SK-N-SH (cell line): Measurements from ENCODE around the gene MAP4K1. TPM values are rescaled to one million over a fixed set of nuclear protein-coding genes. Genes with fewer than 3 reads are reported as not detected.

Experiments
- CTCF ChIA-PET: fragments of 300-600, 350-600 bp; formaldehyde crosslinking; extraction: SDS; loops from one replicate; lab custom pipeline; 2021; lab: Yijun Ruan, JAX
- POLR2A ChIA-PET: fragments of 350-600 bp; sonication (Branson Sonifier 250); formaldehyde crosslinking; extraction: SDS; loops from one replicate; lab custom pipeline; 2020; ENCODE audit warnings: antibody characterized with exemption, inconsistent platforms; lab: Yijun Ruan, JAX
- DNase-seq: peaks from one replicate; pipeline ENCODE4 v3.0.0; 2012
- H2AFZ ChIP-seq: fragments of 200-600 bp; sonication (generic); 2 replicates; pipeline ENCODE4 v1.8.1; 2016; ENCODE audit warnings: antibody characterized with exemption, mild to moderate bottlenecking, low read depth
- H3F3A ChIP-seq: fragments of 200-600 bp; sonication (generic); replicated peaks from 2 replicates; pipeline ENCODE3; 2016; ENCODE audit warnings: antibody characterized with exemption, mild to moderate bottlenecking; ENCODE audit not compliant: insufficient read depth
- H3K27ac ChIP-seq, 2 experiments: fragments of 200-500 bp in 1 of 2; fragments of 200-600 bp in 1 of 2; sonication (Bioruptor generic) in 1 of 2; sonication (generic), shearing (Covaris generic) in 1 of 2; 2 replicates each; pipeline versions ENCODE4 v1.5.1 to v1.6.1; 2014 to 2016; ENCODE audit warnings: low read depth in 2 of 2, inconsistent platforms in 1 of 2, low read length in 1 of 2, mild to moderate bottlenecking in 1 of 2, mixed read lengths in 1 of 2
- H3K27me3 ChIP-seq: fragments of 200-600 bp; sonication (generic), shearing (Covaris generic); 2 replicates; pipeline ENCODE4 v1.6.1; 2016; ENCODE audit warnings: mixed run types; ENCODE audit not compliant: insufficient read depth
- H3K36me3 ChIP-seq, 2 experiments: fragments of 200-500 bp in 1 of 2; fragments of 200-600 bp in 1 of 2; sonication (Bioruptor generic) in 1 of 2; sonication (generic) in 1 of 2; replicated peaks in 1 of 2; 2 replicates each; pipeline versions ENCODE3 to v1.5.1; 2014 to 2016; ENCODE audit warnings: low read length in 1 of 2, mild to moderate bottlenecking in 1 of 2; ENCODE audit not compliant: insufficient read depth in 2 of 2, control insufficient read depth in 1 of 2
- H3K4me1 ChIP-seq, 2 experiments: fragments of 200-500 bp in 1 of 2; fragments of 200-600 bp in 1 of 2; sonication (Bioruptor generic) in 1 of 2; sonication (generic), shearing (Covaris generic) in 1 of 2; 2 replicates each; pipeline versions ENCODE4 v1.5.1 to v1.6.1; 2014 to 2016; ENCODE audit warnings: low read depth in 1 of 2, low read length in 1 of 2, mixed run types in 1 of 2; ENCODE audit not compliant: insufficient read depth in 2 of 2, control insufficient read depth in 1 of 2
- H3K4me2 ChIP-seq: fragments of 200-600 bp; sonication (generic), shearing (Covaris generic); 2 replicates; pipeline ENCODE4 v1.6.1; 2017; ENCODE audit warnings: mixed run types
- H3K4me3 ChIP-seq, 2 experiments: fragments of 200-500 bp in 1 of 2; fragments of 200-600 bp in 1 of 2; sonication (Bioruptor generic) in 1 of 2; sonication (generic), shearing (Covaris generic) in 1 of 2; 2 replicates each; pipeline versions ENCODE4 v1.5.1 to v1.8.1; 2014 to 2016; ENCODE audit warnings: low read depth in 2 of 2, inconsistent platforms in 1 of 2, low read length in 1 of 2, mild to moderate bottlenecking in 1 of 2, mixed read lengths in 1 of 2, moderate library complexity in 1 of 2
- H3K79me2 ChIP-seq: fragments of 200-600 bp; sonication (generic); 2 replicates; pipeline ENCODE4 v1.8.1; 2017; ENCODE audit warnings: mild to moderate bottlenecking; ENCODE audit not compliant: insufficient read depth
- H3K9ac ChIP-seq: fragments of 200-600 bp; sonication (generic); 2 replicates; pipeline ENCODE4 v1.6.1; 2017; ENCODE audit warnings: mixed run types
- H3K9me2 ChIP-seq: fragments of 200-600 bp; sonication (generic); 2 replicates; pipeline ENCODE4 v1.6.1; 2017; ENCODE audit warnings: mixed run types
- H3K9me3 ChIP-seq: fragments of 200-600 bp; sonication (generic); 2 replicates; pipeline ENCODE4 v1.6.1; 2017; ENCODE audit warnings: mixed run types, mild to moderate bottlenecking, moderate library complexity
- H4K20me1 ChIP-seq: fragments of 200-600 bp; sonication (generic); 2 replicates; pipeline ENCODE4 v1.6.1; 2017; ENCODE audit warnings: mild to moderate bottlenecking, mixed run types; ENCODE audit not compliant: insufficient read depth
- CHD2 ChIP-seq: fragments of 150-350 bp; IDR thresholded peaks from 2 replicates; pipeline ENCODE4 v1.6.1; 2018; ENCODE audit warnings: low read length; ENCODE audit not compliant: partially characterized antibody
- ELF1 ChIP-seq: IDR thresholded peaks from 2 replicates; pipeline ENCODE4 v1.4.0; 2012
- FOSL2 ChIP-seq: IDR thresholded peaks from 2 replicates; pipeline ENCODE4 v1.4.0; 2012; ENCODE audit warnings: low read depth, mild to moderate bottlenecking, moderate library complexity, borderline replicate concordance
- FOXJ3 ChIP-seq: sonication (generic); formaldehyde crosslinking; IDR thresholded peaks from 2 replicates; pipeline ENCODE4 v1.5.1; 2020; ENCODE audit warnings: mild to moderate bottlenecking, missing genetic modification reagents
- FOXM1 ChIP-seq: IDR thresholded peaks from 2 replicates; pipeline ENCODE4 v1.4.0; 2012; ENCODE audit warnings: low read depth, mild to moderate bottlenecking
- GATA2 ChIP-seq: sonication (generic); formaldehyde crosslinking; IDR thresholded peaks from 2 replicates; pipeline ENCODE4 v1.5.0; 2020; ENCODE audit warnings: mild to moderate bottlenecking, missing genetic modification reagents
- JUND ChIP-seq: IDR thresholded peaks from 2 replicates; pipeline ENCODE4 v1.4.0; 2012
- NFIC ChIP-seq: IDR thresholded peaks from 2 replicates; pipeline ENCODE4 v1.4.0; 2012; ENCODE audit warnings: borderline replicate concordance
- RAD21 ChIP-seq: IDR thresholded peaks from 2 replicates; pipeline ENCODE4 v1.6.1; 2012; ENCODE audit warnings: mild to moderate bottlenecking, low read length
- RCOR1 ChIP-seq: fragments of 150-350 bp; IDR thresholded peaks from 2 replicates; pipeline ENCODE4 v1.6.1; 2017; ENCODE audit warnings: antibody characterized with exemption, low read length
- RXRA ChIP-seq: IDR thresholded peaks from 2 replicates; pipeline ENCODE4 v1.4.0; 2012; ENCODE audit warnings: low read depth, mild to moderate bottlenecking, borderline replicate concordance
- SIN3A ChIP-seq: IDR thresholded peaks from 2 replicates; pipeline ENCODE4 v1.6.1; 2012; ENCODE audit warnings: low read depth, mild to moderate bottlenecking, low read length, moderate library complexity, borderline replicate concordance
- WGBS: methylation state at CpG from one replicate; pipeline ENCODE4 v1.1.6; 2017; ENCODE audit warnings: low lambda C conversion rate; 5-methylcytosine and 5-hydroxymethylcytosine counted together
- polyA plus RNA-seq, 3 experiments: library from polyadenylated mRNA; depleted of rRNA; stranded (reverse); fragments of >200 nt; gene quantifications; 2 replicates each; pipeline ENCODE4 v1.2.3, GENCODE V29; 2012
- TF ChIP-seq, protein P1 (sequence below): IDR thresholded peaks from 2 replicates; pipeline ENCODE4 v1.6.1; 2012; ENCODE audit warnings: mild to moderate bottlenecking, low read depth, low read length, moderate library complexity
- TF ChIP-seq, protein P2 (sequence below): fragments of 150-350 bp; IDR thresholded peaks from 2 replicates; pipeline ENCODE4 v1.6.1; 2017; ENCODE audit warnings: antibody characterized with exemption, low read length, low read depth, borderline replicate concordance
- TF ChIP-seq, protein P3 (sequence below): IDR thresholded peaks from 2 replicates; pipeline ENCODE4 v1.4.0; 2012; ENCODE audit warnings: low read depth, borderline replicate concordance
- TF ChIP-seq, protein P4 (sequence below): fragments of 150-350 bp; IDR thresholded peaks from 2 replicates; pipeline ENCODE4 v1.6.1; 2016; ENCODE audit warnings: mild to moderate bottlenecking, low read depth, low read length

Gene MAP4K1
- polyA plus RNA-seq, 1 of the 3 experiments (the other 2 are of a cell fraction) = 0.31 TPM

DNA sequence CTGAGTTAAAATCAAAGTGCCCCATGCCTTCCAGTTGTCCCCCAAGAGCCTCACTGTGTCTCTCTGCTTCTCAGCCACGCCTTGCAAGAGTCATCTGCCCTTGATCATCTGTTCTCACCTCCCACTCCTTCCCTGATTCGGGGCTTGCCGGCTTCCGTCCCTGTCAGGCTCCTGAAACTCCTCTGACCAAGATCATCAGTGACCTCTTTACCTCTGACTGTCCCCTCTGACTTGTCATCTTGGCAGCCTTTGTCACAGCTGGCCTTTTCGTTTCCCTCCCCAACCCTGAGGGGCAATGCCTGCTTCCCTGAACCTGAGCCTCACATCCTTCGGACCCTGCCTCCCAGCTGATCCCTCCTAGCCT is 66.3 kb downstream of the MAP4K1 start:
- no peak overlapping the region for H3K4me2 ChIP-seq
- ChIA-PET POLR2A (no interaction called here), CTCF (interaction anchor here (1.4 to 1.8 kb wide), 3 partner anchors 36 to 148 kb away, joined by 4 to 9 read pairs (median 6); partner anchors contain the start of gene FAM98C)
- no peaks in the 10 kb centered on the region for H3K79me2 ChIP-seq
- no peak overlapping the region for H2AFZ ChIP-seq
- TF ChIP-seq, protein P1, sequence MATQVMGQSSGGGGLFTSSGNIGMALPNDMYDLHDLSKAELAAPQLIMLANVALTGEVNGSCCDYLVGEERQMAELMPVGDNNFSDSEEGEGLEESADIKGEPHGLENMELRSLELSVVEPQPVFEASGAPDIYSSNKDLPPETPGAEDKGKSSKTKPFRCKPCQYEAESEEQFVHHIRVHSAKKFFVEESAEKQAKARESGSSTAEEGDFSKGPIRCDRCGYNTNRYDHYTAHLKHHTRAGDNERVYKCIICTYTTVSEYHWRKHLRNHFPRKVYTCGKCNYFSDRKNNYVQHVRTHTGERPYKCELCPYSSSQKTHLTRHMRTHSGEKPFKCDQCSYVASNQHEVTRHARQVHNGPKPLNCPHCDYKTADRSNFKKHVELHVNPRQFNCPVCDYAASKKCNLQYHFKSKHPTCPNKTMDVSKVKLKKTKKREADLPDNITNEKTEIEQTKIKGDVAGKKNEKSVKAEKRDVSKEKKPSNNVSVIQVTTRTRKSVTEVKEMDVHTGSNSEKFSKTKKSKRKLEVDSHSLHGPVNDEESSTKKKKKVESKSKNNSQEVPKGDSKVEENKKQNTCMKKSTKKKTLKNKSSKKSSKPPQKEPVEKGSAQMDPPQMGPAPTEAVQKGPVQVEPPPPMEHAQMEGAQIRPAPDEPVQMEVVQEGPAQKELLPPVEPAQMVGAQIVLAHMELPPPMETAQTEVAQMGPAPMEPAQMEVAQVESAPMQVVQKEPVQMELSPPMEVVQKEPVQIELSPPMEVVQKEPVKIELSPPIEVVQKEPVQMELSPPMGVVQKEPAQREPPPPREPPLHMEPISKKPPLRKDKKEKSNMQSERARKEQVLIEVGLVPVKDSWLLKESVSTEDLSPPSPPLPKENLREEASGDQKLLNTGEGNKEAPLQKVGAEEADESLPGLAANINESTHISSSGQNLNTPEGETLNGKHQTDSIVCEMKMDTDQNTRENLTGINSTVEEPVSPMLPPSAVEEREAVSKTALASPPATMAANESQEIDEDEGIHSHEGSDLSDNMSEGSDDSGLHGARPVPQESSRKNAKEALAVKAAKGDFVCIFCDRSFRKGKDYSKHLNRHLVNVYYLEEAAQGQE = no peak
- TF ChIP-seq RAD21 = no peak
- TF ChIP-seq SIN3A = no peak
- no peak for TF ChIP-seq ELF1
- no peak for TF ChIP-seq FOXM1
- no peak for TF ChIP-seq RCOR1
- TF ChIP-seq, protein P2, sequence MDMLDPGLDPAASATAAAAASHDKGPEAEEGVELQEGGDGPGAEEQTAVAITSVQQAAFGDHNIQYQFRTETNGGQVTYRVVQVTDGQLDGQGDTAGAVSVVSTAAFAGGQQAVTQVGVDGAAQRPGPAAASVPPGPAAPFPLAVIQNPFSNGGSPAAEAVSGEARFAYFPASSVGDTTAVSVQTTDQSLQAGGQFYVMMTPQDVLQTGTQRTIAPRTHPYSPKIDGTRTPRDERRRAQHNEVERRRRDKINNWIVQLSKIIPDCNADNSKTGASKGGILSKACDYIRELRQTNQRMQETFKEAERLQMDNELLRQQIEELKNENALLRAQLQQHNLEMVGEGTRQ = no peak
- TF ChIP-seq JUND = no peak
- TF ChIP-seq, protein P3, sequence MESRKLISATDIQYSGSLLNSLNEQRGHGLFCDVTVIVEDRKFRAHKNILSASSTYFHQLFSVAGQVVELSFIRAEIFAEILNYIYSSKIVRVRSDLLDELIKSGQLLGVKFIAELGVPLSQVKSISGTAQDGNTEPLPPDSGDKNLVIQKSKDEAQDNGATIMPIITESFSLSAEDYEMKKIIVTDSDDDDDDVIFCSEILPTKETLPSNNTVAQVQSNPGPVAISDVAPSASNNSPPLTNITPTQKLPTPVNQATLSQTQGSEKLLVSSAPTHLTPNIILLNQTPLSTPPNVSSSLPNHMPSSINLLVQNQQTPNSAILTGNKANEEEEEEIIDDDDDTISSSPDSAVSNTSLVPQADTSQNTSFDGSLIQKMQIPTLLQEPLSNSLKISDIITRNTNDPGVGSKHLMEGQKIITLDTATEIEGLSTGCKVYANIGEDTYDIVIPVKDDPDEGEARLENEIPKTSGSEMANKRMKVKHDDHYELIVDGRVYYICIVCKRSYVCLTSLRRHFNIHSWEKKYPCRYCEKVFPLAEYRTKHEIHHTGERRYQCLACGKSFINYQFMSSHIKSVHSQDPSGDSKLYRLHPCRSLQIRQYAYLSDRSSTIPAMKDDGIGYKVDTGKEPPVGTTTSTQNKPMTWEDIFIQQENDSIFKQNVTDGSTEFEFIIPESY = no peak
- no peak for TF ChIP-seq NFIC
- TF ChIP-seq, protein P4, sequence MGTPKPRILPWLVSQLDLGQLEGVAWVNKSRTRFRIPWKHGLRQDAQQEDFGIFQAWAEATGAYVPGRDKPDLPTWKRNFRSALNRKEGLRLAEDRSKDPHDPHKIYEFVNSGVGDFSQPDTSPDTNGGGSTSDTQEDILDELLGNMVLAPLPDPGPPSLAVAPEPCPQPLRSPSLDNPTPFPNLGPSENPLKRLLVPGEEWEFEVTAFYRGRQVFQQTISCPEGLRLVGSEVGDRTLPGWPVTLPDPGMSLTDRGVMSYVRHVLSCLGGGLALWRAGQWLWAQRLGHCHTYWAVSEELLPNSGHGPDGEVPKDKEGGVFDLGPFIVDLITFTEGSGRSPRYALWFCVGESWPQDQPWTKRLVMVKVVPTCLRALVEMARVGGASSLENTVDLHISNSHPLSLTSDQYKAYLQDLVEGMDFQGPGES = no peak
- no peak for TF ChIP-seq RXRA
- TF ChIP-seq FOSL2 = no peak
- no peak for TF ChIP-seq CHD2
- no peak for TF ChIP-seq FOXJ3
- TF ChIP-seq GATA2 (CRISPR knock-in tag) = no peak
- 56% methylated on average over 6 of the region's 6 CpGs for WGBS
- no peaks in the 10 kb centered on the region for H4K20me1 ChIP-seq
- H3K4me3 ChIP-seq = no peak overlapping the region
- H3K27ac ChIP-seq = no peak overlapping the region
- no peaks in the 10 kb centered on the region for H3K9me2 ChIP-seq
- no peaks in the 10 kb centered on the region for H3K4me1 ChIP-seq
- no peaks in the 10 kb centered on the region; the same call in 1 of the 2 replicates for H3K27me3 ChIP-seq
- H3K36me3 ChIP-seq = no peaks in the 10 kb centered on the region
- no peak for DNase-seq
- H3K9me3 ChIP-seq = no peaks in the 10 kb centered on the region
- H3K9ac ChIP-seq = no peak overlapping the region
- no peaks in the 10 kb centered on the region for H3F3A ChIP-seq
